Bronchial epithelial cell (primary cell): ENCODE results near the gene RASA2. TPM values are rescaled to one million over a fixed set of nuclear protein-coding genes. Genes with fewer than 3 reads are reported as not detected.
"Not testable (repeated sequence)": the region's sequence is repeated elsewhere in the genome, so short reads cannot be mapped to it uniquely, and the experiment has no call there.

Source experiments
- DNase-seq: peaks from one replicate; pipeline ENCODE4 v3.0.0-alpha.2; 2010; ENCODE audit warnings: low read depth
- FAIRE-seq: peaks from 2 replicates; lab custom pipeline; 2011; peaks lifted over from hg19 to GRCh38; lab: Jason Lieb, UNC
- H3K27me3 ChIP-seq: 2 replicates; pipeline ENCODE4 v1.5.1; 2011; ENCODE audit warnings: low read length; ENCODE audit not compliant: control insufficient read depth, insufficient read depth
- H3K36me3 ChIP-seq: 2 replicates; pipeline ENCODE4 v1.5.1; 2011; ENCODE audit warnings: low read length; ENCODE audit not compliant: control insufficient read depth, insufficient read depth
- H3K4me3 ChIP-seq: 2 replicates; pipeline ENCODE4 v1.5.1; 2011; ENCODE audit warnings: mild to moderate bottlenecking, low read depth, low read length, control low read depth
- total RNA-seq: library from RNA; depleted of rRNA; stranded (reverse); fragments of >200 nt; gene quantifications from 2 replicates; pipeline ENCODE4 v1.2.1, GENCODE V29; 2014
- TF ChIP-seq, protein P1 (sequence below): IDR thresholded peaks from 2 replicates; pipeline ENCODE4 v1.5.1; 2011; ENCODE audit warnings: mild to moderate bottlenecking, moderate library complexity, low read length, control low read depth, inconsistent platforms; ENCODE audit not compliant: insufficient read depth, severe bottlenecking

Gene RASA2
- total RNA-seq, 1 donor from 2014 or later, result 11.8 TPM

DNA sequence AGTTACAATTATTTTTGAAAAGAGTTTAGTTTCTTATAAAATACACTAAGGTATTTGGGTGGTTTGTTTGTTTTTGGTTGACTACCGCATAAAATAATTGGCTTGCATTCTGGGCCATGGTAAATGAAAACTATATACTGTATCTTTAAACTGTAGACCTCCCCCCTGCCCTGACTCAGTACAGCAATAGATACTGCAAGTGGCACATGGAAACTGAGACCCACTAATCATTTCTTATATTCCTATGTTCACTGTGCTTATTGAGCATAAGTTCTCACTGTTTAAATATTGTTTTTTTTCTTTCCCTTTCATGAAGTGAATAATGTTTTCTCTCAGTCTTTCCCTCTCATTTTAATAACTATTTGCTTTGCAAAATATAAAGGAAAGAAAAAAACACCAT, 45.8 kb downstream of the RASA2 start:
- TF ChIP-seq, protein P1, sequence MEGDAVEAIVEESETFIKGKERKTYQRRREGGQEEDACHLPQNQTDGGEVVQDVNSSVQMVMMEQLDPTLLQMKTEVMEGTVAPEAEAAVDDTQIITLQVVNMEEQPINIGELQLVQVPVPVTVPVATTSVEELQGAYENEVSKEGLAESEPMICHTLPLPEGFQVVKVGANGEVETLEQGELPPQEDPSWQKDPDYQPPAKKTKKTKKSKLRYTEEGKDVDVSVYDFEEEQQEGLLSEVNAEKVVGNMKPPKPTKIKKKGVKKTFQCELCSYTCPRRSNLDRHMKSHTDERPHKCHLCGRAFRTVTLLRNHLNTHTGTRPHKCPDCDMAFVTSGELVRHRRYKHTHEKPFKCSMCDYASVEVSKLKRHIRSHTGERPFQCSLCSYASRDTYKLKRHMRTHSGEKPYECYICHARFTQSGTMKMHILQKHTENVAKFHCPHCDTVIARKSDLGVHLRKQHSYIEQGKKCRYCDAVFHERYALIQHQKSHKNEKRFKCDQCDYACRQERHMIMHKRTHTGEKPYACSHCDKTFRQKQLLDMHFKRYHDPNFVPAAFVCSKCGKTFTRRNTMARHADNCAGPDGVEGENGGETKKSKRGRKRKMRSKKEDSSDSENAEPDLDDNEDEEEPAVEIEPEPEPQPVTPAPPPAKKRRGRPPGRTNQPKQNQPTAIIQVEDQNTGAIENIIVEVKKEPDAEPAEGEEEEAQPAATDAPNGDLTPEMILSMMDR, result no peak
- FAIRE-seq (no peak), DNase-seq (no peak)
- peaks cover 3% of the 10 kb centered on the region for H3K36me3 ChIP-seq
- no peak overlapping the region for H3K4me3 ChIP-seq
- no peaks in the 10 kb centered on the region for H3K27me3 ChIP-seq

- H3K36me3 ChIP-seq, H3K4me3 ChIP-seq, H3K27me3 ChIP-seq, DNase-seq, FAIRE-seq: not testable (repeated sequence)
Observed at GRCh38 chr3:141536017-141536416, 49.2 kb downstream of the RASA2 start.

- Histone ChIP-seq H3K4me3 (no peak overlapping the region), H3K36me3 (peaks cover 4% of the 10 kb centered on the region), H3K27me3 (no peaks in the 10 kb centered on the region)
- TF ChIP-seq, protein P1, result no peak
- DNase-seq, result no peak
- FAIRE-seq, result no peak
Observed at GRCh38 chr3:141537856-141538255, 51.0 kb downstream of the RASA2 start.

DNA sequence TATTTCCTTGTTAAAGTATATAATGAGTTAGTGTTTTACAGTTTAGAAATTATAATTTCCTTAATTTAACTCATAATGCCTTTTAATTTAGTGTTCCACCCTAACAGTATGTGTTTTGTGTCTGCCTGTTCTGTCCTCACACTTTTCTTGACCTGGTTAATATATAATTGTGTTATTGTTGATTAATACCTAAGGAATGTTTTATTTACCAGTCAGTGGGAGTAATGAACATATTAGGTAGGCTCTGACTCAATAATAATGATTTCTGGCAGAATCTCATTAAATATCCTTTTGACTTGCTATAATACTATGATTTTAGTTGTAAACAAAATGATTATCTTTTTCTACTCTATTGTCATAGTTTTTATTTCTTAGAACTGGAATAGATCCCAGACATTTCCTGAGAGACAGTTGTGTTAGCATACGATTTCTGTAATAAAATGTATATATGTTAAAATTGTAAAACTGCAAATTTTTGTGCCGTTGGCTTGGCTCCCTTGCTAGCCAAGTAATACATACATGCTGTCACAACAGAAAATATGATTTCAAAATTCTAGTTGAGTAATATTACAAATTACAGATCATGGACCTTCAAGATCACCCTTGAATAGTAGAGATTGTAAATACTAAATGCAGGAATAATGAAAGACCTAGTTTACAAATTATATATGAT, 51.9 kb downstream of the RASA2 start:
- peak; percentile 61 for DNase-seq
- TF ChIP-seq, protein P1, result no peak
- FAIRE-seq, result no peak
- no peak overlapping the region for H3K4me3 ChIP-seq
- H3K27me3 ChIP-seq, result no peaks in the 10 kb centered on the region
- H3K36me3 ChIP-seq, result peaks cover 4% of the 10 kb centered on the region

DNA sequence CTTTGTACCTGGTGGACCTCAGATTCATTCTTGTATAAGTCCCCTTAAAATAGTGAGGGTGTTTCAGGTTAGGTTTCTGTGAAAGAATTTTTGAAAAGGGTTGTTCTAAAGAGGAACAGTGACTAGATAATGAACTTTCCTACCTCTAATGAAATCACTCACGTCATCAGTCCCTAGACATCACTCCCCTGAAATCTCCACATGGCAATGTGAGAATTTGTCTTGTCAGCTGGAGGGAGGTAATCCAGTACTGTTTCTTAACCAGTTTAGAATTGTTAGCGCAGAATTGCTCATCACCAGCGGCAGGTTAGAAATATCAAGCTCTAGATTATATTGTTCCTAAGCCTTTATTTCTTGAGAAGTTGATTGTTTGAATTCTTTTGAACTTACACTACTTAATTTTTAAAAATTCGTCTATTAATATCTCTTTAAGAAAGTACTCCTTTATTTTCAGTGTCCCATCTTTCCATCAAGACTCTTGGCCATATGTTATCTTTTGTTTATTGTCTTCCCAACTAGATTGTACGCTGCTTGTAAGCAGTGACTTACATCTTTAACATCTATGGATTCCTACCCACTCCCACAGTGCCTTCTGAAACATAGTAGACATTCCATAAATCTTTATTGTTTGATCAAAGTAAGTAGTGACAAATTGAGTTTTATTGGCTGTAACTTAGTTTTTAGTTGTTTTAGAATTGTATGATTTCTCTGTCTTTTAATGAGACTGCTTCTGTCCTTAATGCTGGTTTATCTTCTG, 52.8 kb downstream of the RASA2 start:
- no peaks in the 10 kb centered on the region for H3K27me3 ChIP-seq
- TF ChIP-seq, protein P1, result no peak
- DNase-seq (no peak), FAIRE-seq (no peak)
- H3K36me3 ChIP-seq, result peaks cover 4% of the 10 kb centered on the region
- no peak overlapping the region for H3K4me3 ChIP-seq

- no peak for DNase-seq
- no peak for FAIRE-seq
- H3K27me3 ChIP-seq, result no peaks in the 10 kb centered on the region
- H3K4me3 ChIP-seq, result no peak overlapping the region
- TF ChIP-seq, protein P1, result no peak
- H3K36me3 ChIP-seq, result peaks cover 2% of the 10 kb centered on the region
Observed at GRCh38 chr3:141540531-141540930, 53.7 kb downstream of the RASA2 start.
